HG02884 (cell line): Measurements from ENCODE around the gene ZC3H7B.
"Not testable (repeated sequence)": the region's sequence is repeated elsewhere in the genome, so short reads cannot be mapped to it uniquely, and the experiment has no call there.

ENCODE experiments used
- ATAC-seq: cut with Tn5 transposase; IDR thresholded peaks from one replicate; pipeline ENCODE4 v1.9.1; 2021; ENCODE audit warnings: mild to moderate bottlenecking, moderate library complexity; ENCODE audit not compliant: unreplicated experiment

ZC3H7B gene

GRCh38 chr22:41301085-41302020, at the start of gene ZC3H7B:
TSS of gene ZC3H7B (plus strand) at chr22:41301525. CDS start at chr22:41320661, 19,136 bp downstream.
- peak; percentile 78 for ATAC-seq

GRCh38 chr22:41252365-41252764, 49.0 kb upstream of the ZC3H7B start:
- no peak for ATAC-seq

- ATAC-seq, result no peak
Observed at GRCh38 chr22:41254230-41254629, 47.1 kb upstream of the ZC3H7B start.

GRCh38 chr22:41256254-41257253, 44.8 kb upstream of the ZC3H7B start:
- no peak for ATAC-seq

GRCh38 chr22:41257696-41258095, 43.6 kb upstream of the ZC3H7B start:
- ATAC-seq, result no peak

- not testable (repeated sequence) for ATAC-seq
Observed at GRCh38 chr22:41259756-41260155, 41.6 kb upstream of the ZC3H7B start.

GRCh38 chr22:41260871-41261270, 40.5 kb upstream of the ZC3H7B start:
- no peak for ATAC-seq

- ATAC-seq, result no peak
Observed at GRCh38 chr22:41261541-41262249, 39.6 kb upstream of the ZC3H7B start.

- ATAC-seq, result no peak
Observed at GRCh38 chr22:41262250-41262765, 39.0 kb upstream of the ZC3H7B start.

- ATAC-seq, result no peak
Observed at GRCh38 chr22:41263704-41264103, 37.6 kb upstream of the ZC3H7B start.

- ATAC-seq, result no peak
Observed at GRCh38 chr22:41264408-41264941, 36.9 kb upstream of the ZC3H7B start.

GRCh38 chr22:41267958-41268357, 33.4 kb upstream of the ZC3H7B start:
- no peak for ATAC-seq

- ATAC-seq, result no peak
Observed at GRCh38 chr22:41271787-41272186, 29.5 kb upstream of the ZC3H7B start.

- no peak for ATAC-seq
Observed at GRCh38 chr22:41273128-41273527, 28.2 kb upstream of the ZC3H7B start.

- ATAC-seq, result no peak
Observed at GRCh38 chr22:41274856-41275255, 26.5 kb upstream of the ZC3H7B start.

- ATAC-seq, result no peak
Observed at GRCh38 chr22:41280065-41280464, 21.3 kb upstream of the ZC3H7B start.

- ATAC-seq, result no peak
Observed at GRCh38 chr22:41280854-41281253, 20.5 kb upstream of the ZC3H7B start.

- no peak for ATAC-seq
Observed at GRCh38 chr22:41284465-41284864, 16.9 kb upstream of the ZC3H7B start.

- no peak for ATAC-seq
Observed at GRCh38 chr22:41285441-41285819, 15.9 kb upstream of the ZC3H7B start.
